Putamen (tissue), 1 donor: ENCODE measurements around the gene LPIN1.
"Not testable (repeated sequence)": the region's sequence is repeated elsewhere in the genome, so short reads cannot be mapped to it uniquely, and the experiment has no call there.

Source experiments
- DNase-seq: peaks from one replicate; pipeline ENCODE4 v3.0.0-alpha.2; 2016; ENCODE audit warnings: low spot score

Gene LPIN1

GRCh38 chr2:11811036-11811654, 64.7 kb downstream of the LPIN1 start:
- no peak for DNase-seq

DNA sequence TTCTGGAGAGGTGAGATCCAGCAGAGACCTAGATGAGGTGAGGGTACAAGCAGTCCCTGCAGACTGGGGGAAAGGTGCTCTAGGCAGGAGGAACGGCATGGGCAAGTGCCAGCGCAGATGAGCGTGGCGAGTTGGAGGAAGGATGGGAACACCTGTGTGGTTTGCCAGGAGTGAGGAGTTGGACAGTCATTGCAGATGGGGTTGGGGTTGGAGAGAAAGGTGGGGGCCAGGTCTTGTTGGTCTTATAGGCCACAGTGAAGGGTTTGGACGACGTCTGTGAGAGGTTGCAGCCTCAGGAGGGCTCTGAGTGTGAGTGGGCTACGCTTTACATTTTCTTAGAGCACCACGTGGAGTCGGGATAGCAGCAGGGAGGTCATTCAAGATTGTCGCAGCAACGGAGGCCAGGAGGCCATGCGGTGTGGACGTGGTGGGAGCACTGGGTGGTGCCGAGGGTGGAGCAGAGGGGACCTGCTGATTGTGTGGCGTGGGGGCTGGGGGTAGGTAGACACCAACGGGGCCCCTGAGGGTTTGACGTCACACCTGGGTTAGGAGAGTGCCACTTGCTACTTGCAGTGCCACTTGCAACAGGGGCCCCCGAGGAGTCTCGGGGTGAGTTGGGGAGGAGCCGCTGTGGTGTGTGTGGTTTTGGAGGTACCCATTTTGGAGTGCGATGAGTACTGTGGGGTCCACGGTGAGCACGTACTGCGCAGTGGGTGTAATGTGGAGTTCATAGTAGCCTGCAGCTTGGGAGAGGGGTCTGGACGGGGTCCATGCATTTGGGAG, 66.2 kb downstream of the LPIN1 start:
- no peak for DNase-seq

DNA sequence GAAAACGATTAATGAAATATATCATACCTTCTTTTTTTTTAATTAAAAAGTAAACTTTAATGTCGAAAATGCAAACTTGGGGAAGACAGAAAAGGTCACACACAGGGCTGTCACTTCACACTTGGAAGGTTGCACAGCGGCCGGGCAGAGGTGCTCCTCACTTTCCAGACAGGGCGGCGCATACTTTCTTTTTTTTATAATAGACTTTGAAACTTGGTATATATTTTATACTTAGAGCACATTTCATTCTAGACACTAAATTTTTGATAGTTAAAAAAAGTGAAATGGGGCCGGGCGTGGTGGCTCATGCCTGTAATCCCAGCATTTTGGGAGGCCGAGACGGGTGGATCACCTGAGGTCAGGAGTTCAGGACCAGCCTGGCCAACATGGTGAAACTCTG, 66.9 kb downstream of the LPIN1 start:
- not testable (repeated sequence) for DNase-seq

- no peak for DNase-seq
Measured at GRCh38 chr2:11813951-11814350, 67.5 kb downstream of the LPIN1 start.

GRCh38 chr2:11814979-11815510, 68.6 kb downstream of the LPIN1 start:
- DNase-seq: no peak

- not testable (repeated sequence) for DNase-seq
Measured at GRCh38 chr2:11816935-11817334, 70.5 kb downstream of the LPIN1 start.

GRCh38 chr2:11819235-11819729, 72.8 kb downstream of the LPIN1 start:
- no peak for DNase-seq

- DNase-seq: no peak
Measured at GRCh38 chr2:11820650-11821049, 74.2 kb downstream of the LPIN1 start.

GRCh38 chr2:11821705-11822104, 75.3 kb downstream of the LPIN1 start:
- no peak for DNase-seq

- DNase-seq: not testable (repeated sequence)
Measured at GRCh38 chr2:11822359-11822745, 75.9 kb downstream of the LPIN1 start.

DNA sequence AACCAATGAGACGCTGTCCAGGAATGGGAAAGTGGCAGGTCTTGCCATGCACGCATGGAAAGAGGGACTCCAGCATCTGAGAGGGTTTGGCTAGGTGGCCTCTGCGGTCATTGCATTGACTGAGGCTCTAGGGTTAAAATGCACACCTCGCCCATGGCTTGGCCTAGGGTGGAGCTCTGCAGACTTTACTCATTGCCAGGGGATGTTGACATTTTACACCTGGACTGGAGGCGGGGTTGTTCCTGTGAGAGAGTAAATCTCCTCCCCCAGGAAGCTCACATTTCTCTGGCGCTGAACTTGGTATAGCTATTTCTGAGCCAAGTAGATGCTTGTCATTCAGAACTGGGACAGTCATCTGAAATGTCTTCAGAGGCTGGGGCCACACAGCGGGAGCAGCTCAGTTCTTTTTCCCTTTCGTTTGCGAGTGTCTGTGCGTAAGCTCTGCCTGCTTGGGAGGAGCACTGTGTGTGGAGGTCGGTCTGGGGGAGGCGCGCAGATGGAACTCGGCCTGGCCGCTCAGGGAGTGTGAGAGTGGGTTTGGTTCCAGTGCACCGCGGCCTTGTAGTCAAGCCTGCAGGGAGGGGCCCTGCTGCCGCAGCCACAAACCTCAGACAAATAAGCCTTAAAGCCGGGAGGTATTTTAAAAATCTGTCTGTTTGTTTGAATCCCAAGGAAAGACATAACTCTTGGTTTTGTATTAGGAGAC, 76.5 kb downstream of the LPIN1 start:
- no peak for DNase-seq

DNA sequence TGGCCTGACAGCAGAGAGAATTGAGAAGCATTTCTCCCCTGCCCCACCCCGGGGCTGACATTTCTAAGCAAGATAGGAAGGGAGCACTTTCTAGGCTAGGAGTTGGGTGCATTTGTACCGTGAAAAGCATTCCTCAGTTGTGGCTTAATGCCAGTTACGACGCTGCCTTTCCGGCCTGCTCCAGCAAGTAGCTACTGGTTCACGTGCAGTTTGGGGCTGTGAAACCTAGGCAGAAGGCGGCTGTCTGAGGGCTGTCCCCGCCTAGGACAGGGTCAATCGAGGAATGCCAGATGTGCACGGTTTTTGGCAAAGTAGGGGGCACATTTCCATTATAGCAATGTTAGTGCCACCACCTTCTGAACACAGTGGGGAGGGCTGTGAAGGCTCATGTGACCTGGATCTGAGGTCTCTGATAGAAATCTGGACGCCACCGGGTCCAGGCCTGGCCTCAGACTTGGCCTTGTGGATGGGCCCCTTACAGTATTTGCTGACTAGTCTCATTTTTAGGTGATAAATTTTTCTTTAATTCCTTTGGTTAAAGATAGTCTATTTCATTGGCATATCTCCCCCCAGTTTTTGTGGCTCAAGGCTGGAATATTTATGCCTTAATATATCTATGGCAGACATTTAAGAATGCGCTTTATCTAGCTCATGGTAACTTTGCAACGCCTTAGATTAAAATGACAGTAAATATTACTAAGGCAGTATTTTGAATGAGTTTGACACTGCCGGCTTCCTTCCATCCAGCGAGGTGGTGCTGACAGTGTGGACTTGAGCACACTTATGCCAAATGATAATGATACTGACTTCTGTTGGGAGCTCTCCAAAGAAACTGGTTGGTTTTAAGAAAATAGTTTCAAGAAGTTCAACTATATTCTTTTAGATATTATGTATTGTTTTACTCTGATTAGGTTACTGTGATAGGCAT, 78.7 kb downstream of the LPIN1 start:
- no peak for DNase-seq

GRCh38 chr2:11827547-11827946, 81.1 kb downstream of the LPIN1 start:
- no peak for DNase-seq

DNA sequence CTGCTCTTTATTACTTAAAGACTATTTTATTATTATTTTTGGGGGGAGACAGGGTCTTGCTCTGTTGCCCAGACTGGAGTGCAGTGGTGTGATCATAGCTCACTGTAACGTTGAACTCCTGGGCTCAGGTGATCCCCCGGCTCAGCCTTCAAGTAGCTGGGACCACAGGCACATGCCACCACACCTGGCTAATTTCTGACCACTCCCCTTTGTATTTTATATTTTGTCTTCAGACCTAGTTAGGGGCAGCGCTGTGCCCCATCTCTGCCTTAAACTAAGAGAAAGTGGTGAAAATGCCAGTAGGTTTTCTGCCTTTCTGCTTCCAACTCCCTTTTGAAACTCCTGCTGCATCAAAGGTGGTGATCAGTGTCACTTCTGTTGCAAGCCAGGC, 82.5 kb downstream of the LPIN1 start:
- no peak for DNase-seq

GRCh38 chr2:11829324-11829946, 83.0 kb downstream of the LPIN1 start:
- DNase-seq: peak; percentile 65

GRCh38 chr2:11829947-11830707, 83.7 kb downstream of the LPIN1 start:
- peak; percentile 65 for DNase-seq

GRCh38 chr2:11830708-11831301, 84.4 kb downstream of the LPIN1 start:
- no peak for DNase-seq

DNA sequence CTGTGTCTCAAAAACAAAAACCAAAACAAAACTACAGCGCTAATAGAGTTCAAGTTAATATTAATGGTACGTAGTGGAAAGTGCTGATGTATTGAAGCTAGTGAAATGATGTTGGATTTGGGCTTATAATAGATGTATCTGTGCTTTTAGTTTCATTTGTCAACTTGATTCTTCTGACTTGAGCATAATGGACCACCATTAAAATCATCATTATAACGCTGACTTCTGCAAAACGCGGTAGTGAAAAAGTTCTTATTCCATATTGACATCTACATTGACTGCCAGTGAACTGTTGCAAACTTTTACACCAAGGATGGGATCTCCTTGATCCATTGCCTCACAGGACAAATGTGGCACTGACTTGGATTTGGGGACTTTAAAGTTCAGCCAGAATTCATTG, 85.0 kb downstream of the LPIN1 start:
- no peak for DNase-seq

DNA sequence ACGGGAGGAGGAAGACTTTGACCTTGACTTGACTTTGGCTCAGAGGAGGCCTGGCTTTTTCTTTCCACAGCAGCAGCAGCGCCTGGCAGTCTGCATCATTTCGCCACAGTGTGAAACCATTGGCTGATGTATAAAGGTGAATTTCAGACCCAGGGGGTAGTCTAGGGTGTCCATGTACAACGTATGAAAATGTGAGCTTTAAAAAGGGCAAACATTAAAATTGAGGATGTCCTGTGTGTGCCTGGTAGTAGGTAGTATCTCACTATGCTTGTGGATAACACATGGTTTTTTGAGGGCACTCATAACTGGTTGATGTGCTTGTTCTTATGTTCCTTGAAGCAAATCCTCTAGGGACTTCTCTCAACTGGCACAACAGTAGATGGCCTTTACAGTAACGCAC, 86.1 kb downstream of the LPIN1 start:
- no peak for DNase-seq

- DNase-seq: no peak
Measured at GRCh38 chr2:11833601-11834000, 87.2 kb downstream of the LPIN1 start.
